ENCODE data around the gene ARAP2.

The ARAP2 gene

DNA sequence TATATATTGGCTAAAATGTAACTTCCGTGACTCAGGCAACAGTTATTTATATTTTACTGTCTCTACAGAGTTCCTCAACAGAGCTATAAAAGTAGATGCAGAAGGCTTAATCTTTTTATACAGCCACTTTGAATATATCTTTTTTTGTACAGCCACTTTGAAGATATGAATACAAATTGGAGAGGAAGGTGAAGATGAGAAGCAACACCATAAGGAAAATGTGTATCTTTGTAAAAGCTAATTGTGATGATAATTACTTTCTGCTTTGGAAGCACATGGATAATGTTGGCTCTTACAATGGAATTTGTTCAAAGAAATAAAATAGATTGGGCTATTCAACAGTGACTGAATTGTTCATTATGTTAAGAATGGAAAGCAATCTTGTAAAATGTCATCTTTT lies 205.8 kb downstream of the ARAP2 start:
- no peak for DNase-seq

DNA sequence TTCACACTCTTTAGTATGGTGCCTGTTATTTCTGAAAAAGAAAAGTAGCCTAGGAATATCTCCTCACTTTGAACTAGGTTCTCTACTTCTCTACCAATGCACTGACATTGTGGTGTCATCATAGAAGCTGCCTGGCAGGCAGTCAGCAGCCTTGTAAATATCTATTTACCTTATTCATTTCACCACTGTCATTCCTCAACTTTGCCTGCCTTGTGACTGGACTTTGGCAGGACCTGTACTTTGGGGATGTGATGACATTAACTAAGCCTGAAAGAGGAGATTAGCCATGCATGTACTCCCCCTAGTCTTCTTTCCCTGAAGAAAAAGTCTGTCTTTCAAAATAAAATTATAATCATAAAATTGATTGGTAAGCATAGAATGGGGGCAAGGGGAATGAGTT lies 207.2 kb downstream of the ARAP2 start:
- no peak for DNase-seq

DNA sequence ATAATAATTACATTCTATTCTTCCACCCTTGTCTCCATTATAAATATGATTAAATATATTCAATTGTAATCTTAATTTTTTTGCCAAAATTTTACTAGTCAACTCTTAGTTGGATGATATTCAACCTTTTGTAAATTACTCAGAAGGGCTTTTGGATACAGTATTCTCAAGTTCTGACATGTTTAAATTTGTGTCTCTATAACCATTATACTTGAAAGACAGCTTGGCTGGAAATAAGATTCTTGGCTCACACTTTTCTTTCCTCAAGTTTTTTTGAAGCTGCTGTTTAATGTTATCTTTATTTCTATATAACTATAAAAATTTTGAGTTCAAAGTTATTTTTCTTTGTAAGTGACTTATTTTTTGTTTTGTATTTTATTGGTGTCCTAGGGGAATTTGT lies 214.4 kb downstream of the ARAP2 start:
- DNase-seq: no peak

DNA sequence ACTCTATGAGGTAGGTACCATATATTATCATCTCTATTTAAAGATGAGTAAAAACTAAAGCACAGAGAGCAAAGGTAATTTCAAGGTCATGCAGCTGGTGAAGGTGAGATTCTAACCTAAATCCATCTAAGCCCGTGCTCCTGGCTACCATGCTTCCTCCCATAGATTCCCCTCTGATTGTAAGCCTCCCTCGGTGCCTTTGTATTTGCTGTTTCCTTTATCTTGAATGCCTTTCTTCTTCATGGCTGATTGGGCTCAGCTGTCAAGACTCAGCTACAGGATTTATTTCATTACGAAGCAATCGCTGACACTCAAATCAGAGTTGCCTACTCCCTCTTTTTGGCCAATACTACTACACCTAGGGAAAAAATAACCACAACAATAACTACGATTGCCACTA lies 217.1 kb downstream of the ARAP2 start:
- no peak for DNase-seq

DNA sequence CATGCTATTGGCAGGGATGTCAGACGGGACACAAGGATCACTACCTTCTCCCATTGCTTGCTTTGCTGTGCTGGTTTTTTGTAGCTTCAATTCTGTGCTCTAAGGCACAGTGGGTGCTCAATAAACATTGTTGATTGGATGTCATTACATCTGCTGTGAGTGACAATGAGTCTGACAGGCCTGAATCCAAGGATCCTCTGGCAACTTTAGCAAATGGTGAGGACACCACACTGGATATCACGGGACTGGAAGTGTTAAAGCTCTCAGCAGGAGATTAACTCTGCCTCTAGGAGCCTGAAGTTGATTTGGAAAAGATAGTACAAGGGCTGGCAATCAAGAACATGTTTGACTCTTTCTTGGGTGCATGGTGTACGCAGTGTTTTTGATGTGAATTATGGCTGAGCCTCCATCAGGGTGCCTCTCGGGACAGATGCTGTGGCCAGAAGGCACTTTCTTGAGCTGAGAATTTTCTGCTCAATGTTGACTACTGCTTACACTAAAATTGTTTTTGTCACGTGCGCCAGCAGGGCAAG lies 217.9 kb downstream of the ARAP2 start:
- DNase-seq: no peak

DNA sequence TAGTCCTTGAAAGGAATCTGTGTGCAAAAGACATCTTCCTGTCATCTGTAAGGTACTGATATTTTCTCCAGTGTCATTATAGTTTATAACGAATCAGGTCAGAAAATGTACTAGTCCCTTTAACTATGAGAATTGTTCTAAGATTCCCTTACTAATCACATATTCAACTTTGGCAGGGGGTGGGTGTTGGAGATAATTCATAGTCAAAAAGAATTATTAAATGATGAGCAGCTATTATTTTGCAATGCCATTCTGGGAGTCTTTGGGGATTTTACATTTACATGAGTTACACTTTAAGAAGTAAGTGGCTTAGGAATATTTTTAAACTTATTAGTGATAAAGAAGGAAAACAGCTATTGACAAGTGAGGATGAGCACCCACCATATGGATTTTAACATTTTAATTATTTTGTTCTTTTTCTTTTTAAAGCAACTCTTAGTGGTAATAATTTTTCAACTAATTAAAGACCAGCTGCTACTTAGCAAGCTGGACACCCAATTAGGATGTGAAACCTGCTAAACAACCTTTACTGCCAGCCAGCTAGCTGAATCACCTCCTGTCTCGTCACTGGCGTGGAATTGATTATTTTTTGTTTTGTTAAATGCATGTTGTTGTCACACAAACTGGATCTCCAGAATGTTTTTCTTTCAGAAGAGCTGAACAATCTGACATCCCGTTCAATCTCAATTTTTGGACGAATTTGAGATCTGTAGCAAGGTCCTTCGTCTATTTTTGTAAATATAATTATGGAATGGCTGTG lies 219.2 kb downstream of the ARAP2 start:
- DNase-seq: no peak

DNA sequence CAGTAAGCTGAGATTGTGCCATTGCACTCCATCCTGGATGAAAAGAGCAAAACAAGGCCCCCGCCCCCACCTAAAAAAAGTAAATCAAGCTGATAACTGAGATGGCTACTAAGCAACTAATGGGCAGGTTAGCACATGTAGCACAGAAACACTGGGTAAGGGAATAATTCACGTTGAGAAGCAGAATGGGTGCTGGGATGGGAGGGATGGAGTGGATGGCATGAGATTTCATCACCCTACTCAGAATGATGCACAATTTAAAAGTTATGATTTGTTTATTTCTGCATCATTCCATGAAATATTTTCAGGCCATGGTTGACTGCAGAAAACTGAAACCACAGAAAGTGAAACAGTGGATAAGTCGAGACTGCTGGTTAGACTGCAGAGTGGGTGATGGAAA lies 224.0 kb downstream of the ARAP2 start:
- DNase-seq: no peak

Data from inflammatory macrophage (primary cell).